ENCODE data around the gene DESI2.

Gene DESI2

DNA sequence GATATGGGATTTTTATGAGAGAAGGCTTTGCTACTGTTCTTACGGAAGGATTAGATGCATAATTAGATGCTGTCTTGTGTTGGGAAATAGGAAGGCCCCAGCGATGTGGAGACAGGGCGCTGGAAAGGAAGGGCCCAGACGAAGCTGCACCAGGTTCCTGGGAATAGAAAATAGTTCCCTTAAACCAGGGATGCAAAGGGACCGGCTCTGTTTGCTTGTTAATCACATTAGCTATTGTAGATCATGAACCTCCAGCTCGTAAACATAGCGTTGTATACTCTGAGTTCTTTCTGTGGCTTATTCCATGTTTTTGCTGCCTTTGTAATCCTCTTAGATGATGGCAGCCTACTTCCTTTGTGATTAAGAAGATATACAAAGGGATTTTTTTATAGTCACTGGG lies 102.7 kb downstream of the DESI2 start:
- DNase-seq (ENCODE audit: low spot score): no peak

DNA sequence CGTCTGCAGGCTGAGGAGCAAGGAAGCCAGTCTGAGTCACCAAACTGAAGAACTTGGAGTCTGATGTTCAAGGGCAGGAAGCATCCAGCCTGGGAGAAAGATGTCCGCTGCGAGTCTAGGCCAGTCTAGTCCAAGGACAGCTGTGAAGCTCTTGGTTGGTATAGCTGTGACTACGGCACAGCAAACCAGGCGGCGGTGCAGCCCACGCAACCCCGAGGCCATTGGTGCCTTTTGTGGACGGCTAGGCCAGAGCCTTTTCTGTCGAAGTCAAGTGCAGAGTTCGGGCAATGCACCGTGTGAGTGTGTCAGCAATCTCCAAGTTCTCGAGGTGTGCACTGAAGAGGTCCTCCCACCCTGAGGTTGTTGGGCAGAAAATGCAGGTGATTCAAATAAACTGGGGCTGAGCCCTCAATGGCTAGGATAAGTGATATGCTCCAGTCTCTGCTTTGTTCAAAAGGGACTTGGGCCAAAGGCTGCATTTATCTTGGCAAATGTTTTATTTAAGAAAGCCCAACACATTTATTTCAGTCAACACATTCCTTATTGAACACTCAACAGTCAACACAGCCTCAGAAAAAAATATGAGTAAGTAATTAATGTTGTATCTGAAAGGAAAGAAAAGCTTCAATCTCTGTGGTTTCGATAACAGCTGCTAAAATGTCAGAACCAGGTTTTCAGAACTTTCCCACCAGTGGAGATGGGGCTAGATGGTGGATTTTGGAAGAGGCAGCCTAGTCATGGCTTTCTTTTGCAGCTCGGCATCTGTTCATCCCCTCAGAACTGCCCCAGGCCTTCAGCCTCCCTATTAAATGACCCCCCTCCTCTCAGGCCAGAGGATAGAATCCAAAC lies 104.4 kb downstream of the DESI2 start:
- DNase-seq (ENCODE audit: low spot score): no peak
